Measurements from ENCODE around the gene BNC1.

- TF ChIP-seq POLR2A (IDR thresholded peaks at IDR 0.05; ENCODE audit: low read length), result no peak
- TF ChIP-seq GATA1 (IDR thresholded peaks at IDR 0.05; ENCODE audit: low read depth, low read length), result no peak
These were observed at the start of gene BNC1 for GRCh38 chr15:83284559-83285283.

All from erythroblast (primary cell).